Measurements from ENCODE around the gene DQX1. TPM values are rescaled to one million over a fixed set of nuclear protein-coding genes. Genes with fewer than 3 reads are reported as not detected.

DQX1 gene
- total and polyA plus RNA-seq, 2 of the 8 experiments (the other 6 are each of a cell fraction or from before 2014, with no cell fraction given): 0.76 to 1.1 TPM

DNA sequence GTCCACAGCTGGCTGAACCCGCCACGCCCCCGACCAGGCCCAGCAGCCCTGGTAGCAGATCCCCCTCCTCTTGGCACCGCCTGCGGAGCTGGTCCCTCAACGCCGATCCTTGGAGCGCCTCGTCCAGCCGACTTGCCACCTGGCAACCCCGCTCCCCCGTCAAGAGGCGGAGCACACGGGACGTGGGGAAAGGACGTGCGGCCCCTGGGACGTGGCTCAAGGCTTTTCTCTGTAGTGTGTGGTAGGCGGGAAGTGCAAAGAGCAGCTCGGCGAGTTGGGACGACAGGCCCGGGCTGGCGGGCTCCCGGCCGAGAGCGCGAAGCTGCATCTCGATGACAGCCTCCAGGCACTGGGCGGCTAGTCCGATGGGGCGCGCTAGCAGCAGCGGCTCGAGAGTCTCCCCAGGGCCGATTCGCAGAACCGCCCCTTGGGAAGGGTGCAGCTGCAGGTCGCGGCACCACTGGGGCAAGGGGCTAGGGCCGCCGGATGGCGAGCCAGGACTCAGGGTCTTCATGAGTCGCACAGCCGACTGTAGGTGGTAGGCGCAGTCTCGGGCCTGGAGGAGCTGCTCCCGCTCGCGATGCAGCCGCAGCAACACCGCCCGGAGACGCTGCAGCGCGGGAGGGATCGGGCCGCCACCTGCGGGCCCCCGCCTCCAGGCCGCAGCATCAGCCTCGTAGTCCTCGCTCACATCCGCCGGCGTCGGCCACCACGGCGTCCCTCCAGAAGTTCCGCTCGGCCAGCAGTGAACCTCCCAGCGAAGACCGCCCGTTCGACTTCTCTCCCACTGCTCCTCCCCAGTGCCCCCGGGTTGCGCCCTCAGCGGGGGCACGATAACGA lies 43.9 kb downstream of the DQX1 start:
- H2AK5ac ChIP-seq (ENCODE audit: low read depth, low read length): no peak overlapping the region
- H3K79me1 ChIP-seq (ENCODE audit: low read depth, low read length): no peaks in the 10 kb centered on the region; the same call in 1 of the 2 replicates
- TF ChIP-seq JUND (IDR thresholded peaks at IDR 0.05; ENCODE audit: low read length) (no peak), SIN3A (conservative IDR thresholded peaks at IDR 0.05 in 1 of 2, IDR thresholded peaks at IDR 0.05 in 1 of 2; ENCODE audit: low read depth in 1 of 2, low read length in 2 of 2) (peak; percentile 11 to 30; a peak in 1 of 4 replicates), KDM4A (IDR thresholded peaks at IDR 0.05; ENCODE audit: low read depth, low read length, severe bottlenecking) (peak; percentile 88)
- TF ChIP-seq, protein P1, sequence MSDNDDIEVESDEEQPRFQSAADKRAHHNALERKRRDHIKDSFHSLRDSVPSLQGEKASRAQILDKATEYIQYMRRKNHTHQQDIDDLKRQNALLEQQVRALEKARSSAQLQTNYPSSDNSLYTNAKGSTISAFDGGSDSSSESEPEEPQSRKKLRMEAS (IDR thresholded peaks at IDR 0.05): peak; percentile 8; the same call in 1 of the 2 replicates
- H3K56ac ChIP-seq (replicated peaks; ENCODE audit: insufficient read length, low read depth, low read length): no peak overlapping the region
- no peak overlapping the region for H3K14ac ChIP-seq (ENCODE audit: insufficient read length)
- CTCF ChIA-PET (ENCODE audit: partially characterized antibody): interaction anchor here (0.8 to 8.0 kb wide), 25 partner anchors 9 to 109 kb away, joined by 3 to 73 read pairs (median 6); partner anchors contain the start of genes AUP1, HTRA2, INO80B and LBX2
- peak overlapping the region; percentile 92 for H3K27ac ChIP-seq (ENCODE audit: low read depth, low read length)
- peak overlapping the region; percentile 89; the same call in 1 of the 2 replicates for H2AFZ ChIP-seq (ENCODE audit: low read length)
- peaks cover 4 to 9% of the 10 kb centered on the region in 2 experiments for H4K20me1 ChIP-seq (replicated peaks in 1 of 2; ENCODE audit: control insufficient read depth in 1 of 2, insufficient read depth in 2 of 2, low read length in 2 of 2)
- no peaks in the 10 kb centered on the region for H3K9me3 ChIP-seq (ENCODE audit: insufficient read depth in 2 of 2, low read depth in 1 of 2, low read length in 1 of 2)
- no peak overlapping the region for H2BK120ac ChIP-seq (replicated peaks; ENCODE audit: low read depth, low read length)
- H3K36me3 ChIP-seq (ENCODE audit: control insufficient read depth in 2 of 4, insufficient read depth in 4 of 4, low read length in 3 of 4): peaks cover 0 to 6% (median 2%) of the 10 kb centered on the region in 4 experiments; a peak in 5 of 8 replicates
- peak overlapping the region; percentile 96; the same call in 1 of the 2 replicates for H4K8ac ChIP-seq (ENCODE audit: extremely low read depth, insufficient read depth, low read length)
- H2BK20ac ChIP-seq (ENCODE audit: low read length): no peak overlapping the region
- peak overlapping the region; percentile 41 to 87 (median 63) for H3K9ac ChIP-seq (replicated peaks in 1 of 4; ENCODE audit: extremely low read depth in 1 of 4, low read depth in 3 of 4, low read length in 3 of 4)
- H3K4ac ChIP-seq (replicated peaks; ENCODE audit: insufficient read length, low read depth, low read length): peak overlapping the region; percentile 85
- peak overlapping the region; percentile 91 for H3K18ac ChIP-seq (ENCODE audit: extremely low read depth, low read length)
- H3K79me2 ChIP-seq (ENCODE audit: control insufficient read depth in 1 of 2, insufficient read depth in 2 of 2, low read length in 2 of 2): peaks cover 0 to 9% of the 10 kb centered on the region in 2 experiments; a peak in 1 of 4 replicates
- peaks cover 0 to 10% (median 4%) of the 10 kb centered on the region in 4 experiments; a peak in 4 of 7 replicates for H3K4me1 ChIP-seq (replicated peaks in 1 of 4; ENCODE audit: control insufficient read depth in 3 of 4, insufficient read depth in 4 of 4, low read length in 3 of 4)
- peaks cover 9% of the 10 kb centered on the region; the same call in 1 of the 2 replicates for H3K23me2 ChIP-seq (ENCODE audit: low read depth, low read length)
- peak overlapping the region; percentile 69 to 99 (median 93) for H3K4me3 ChIP-seq (ENCODE audit: extremely low read depth in 1 of 4, insufficient read depth in 2 of 4, low read depth in 3 of 4, low read length in 4 of 4)
- peak overlapping the region; percentile 98 to 100 for H3K4me2 ChIP-seq (ENCODE audit: insufficient read depth in 1 of 2, low read depth in 2 of 2, low read length in 2 of 2)
- 3% methylated on average over 77 of the region's 80 CpGs; no CpG with 5 or more reads in 1 of the 2 experiments for WGBS, 2 experiments (ENCODE audit: extremely low coverage in 1 of 2, insufficient coverage in 1 of 2, insufficient read length in 1 of 2, insufficient replicate concordance in 2 of 2, low coverage in 1 of 2, low lambda C conversion rate in 2 of 2, missing lambda C conversion rate in 1 of 2)
- no peak overlapping the region for H2BK15ac ChIP-seq (ENCODE audit: low read length)
- peak overlapping the region; percentile 54 for H4K91ac ChIP-seq (replicated peaks; ENCODE audit: insufficient read length, low read length)
- DNase-seq (ENCODE audit: low read depth in 1 of 2, low spot score in 2 of 2): peak in 1 of 2 experiments; percentile 84
- H4K5ac ChIP-seq (ENCODE audit: insufficient read length, low read depth, low read length): peak overlapping the region; percentile 85
- no peaks in the 10 kb centered on the region; a peak in 1 of 7 replicates for H3K27me3 ChIP-seq (replicated peaks in 1 of 4; ENCODE audit: control insufficient read depth in 3 of 4, extremely low read depth in 1 of 4, insufficient read depth in 3 of 4, low read length in 3 of 4)
- no peak for FAIRE-seq
- H3K23ac ChIP-seq (ENCODE audit: insufficient read length): no peak overlapping the region
- H2BK5ac ChIP-seq (ENCODE audit: low read depth, low read length): peak overlapping the region; percentile 97
- POLR2A ChIA-PET (ENCODE audit: partially characterized antibody): interaction anchor here (0.8 to 7.3 kb wide), 23 partner anchors 9 to 106 kb away, joined by 3 to 85 read pairs (median 6); partner anchors contain the start of genes AUP1, C2orf81, DQX1 and HTRA2
- no peak overlapping the region for H2BK12ac ChIP-seq (ENCODE audit: low read depth, low read length)
